Activated T-cell treated with anti-CD3 and anti-CD28 coated beads, Interleukin-2, amount 50 U/mL, for 4 hours (primary cell): Measurements from ENCODE around the gene S100A6. TPM values are rescaled to one million over a fixed set of nuclear protein-coding genes. Genes with fewer than 3 reads are reported as not detected.
A peak's percentile ranks its signal among the peaks of the same experiment; 100 is the strongest.

ENCODE experiments used
- ATAC-seq, 2 donors: fragments of 200-7000 bp; cut with Tn5 transposase; one replicate each; pipeline ENCODE4 v1.10.0; 2021
- DNase-seq: peaks from one replicate; pipeline ENCODE4 v3.0.0-alpha.2; 2020
- H3K27me3 Mint-ChIP-seq: one replicate; pipeline ENCODE4 v1.8.0; 2021; ENCODE audit warnings: low read depth, mixed read lengths
- H3K36me3 Mint-ChIP-seq: one replicate; pipeline ENCODE4 v1.8.0; 2022; ENCODE audit warnings: mixed read lengths; ENCODE audit not compliant: insufficient read depth
- H3K4me1 Mint-ChIP-seq: one replicate; pipeline ENCODE4 v1.8.0; 2021; ENCODE audit warnings: low read depth, mixed read lengths
- H3K4me3 Mint-ChIP-seq: one replicate; pipeline ENCODE4 v1.8.0; 2021; ENCODE audit warnings: mild to moderate bottlenecking, moderate library complexity, mixed read lengths
- H3K9me3 Mint-ChIP-seq: one replicate; pipeline ENCODE4 v1.8.0; 2021; ENCODE audit warnings: mixed read lengths
- total RNA-seq, 3 donors: library from RNA; stranded (reverse); gene quantifications; one replicate each; pipeline ENCODE4 v1.2.1, GENCODE V29; 2021

The S100A6 gene
- total RNA-seq, 3 donors from 2014 or later, result 133 to 188 (median 134) TPM

DNA sequence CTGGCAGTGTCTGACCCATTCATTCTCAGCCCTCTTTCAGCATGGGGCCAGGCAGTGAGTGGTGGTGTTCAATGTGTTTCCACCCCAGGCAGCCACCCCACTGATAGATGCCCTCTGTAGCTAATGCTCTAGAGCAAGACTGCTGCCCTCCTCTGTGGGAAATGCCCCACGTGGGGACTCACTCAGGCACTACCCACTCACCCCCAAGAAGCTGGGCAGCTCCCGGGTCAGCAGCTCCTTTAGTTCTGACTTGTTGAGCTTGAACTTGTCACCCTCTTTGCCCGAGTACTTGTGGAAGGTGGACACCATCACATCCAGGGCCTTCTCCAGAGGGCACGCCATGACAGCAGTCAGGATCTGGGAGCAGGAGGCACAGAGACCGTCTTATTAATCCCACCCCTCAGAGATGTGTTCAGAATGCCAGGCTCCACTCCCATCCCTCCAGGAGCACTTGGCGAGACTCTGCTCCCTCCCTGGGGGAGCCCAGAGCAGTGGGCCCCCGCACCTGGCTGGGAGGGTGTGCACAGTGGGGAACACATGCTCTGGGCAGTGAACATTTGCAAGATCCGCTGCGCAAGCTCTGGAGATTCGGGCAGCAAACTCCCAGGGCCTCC, 8.8 kb upstream of the S100A6 start:
- H3K4me1 Mint-ChIP-seq, result peaks cover 77% of the 10 kb centered on the region
- DNase-seq (no peak), ATAC-seq (no peak)
- peaks cover 9% of the 10 kb centered on the region for H3K36me3 Mint-ChIP-seq
- H3K9me3 Mint-ChIP-seq, result no peaks in the 10 kb centered on the region
- H3K27me3 Mint-ChIP-seq, result no peaks in the 10 kb centered on the region
- H3K4me3 Mint-ChIP-seq, result peak overlapping the region; percentile 80

DNA sequence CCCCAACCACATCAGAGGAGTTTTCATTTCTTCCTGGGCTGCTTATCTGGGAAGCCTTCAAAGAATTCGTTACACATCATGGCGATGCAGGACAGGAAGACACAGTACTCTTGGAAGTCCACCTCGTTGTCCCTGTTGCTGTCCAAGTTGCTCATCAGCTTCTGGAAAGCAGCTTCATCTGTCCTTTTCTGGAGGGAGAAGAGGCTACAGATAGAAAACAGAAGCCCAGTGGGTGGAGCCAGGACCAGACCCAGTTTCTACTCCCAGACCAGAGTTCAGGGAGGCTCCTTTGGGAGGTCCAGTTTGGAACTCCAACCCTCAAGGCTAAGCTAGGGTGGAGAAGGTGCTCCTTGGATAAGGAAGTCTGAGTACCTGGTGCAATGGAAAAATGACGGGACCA, 7.9 kb upstream of the S100A6 start:
- Mint-ChIP-seq H3K4me3 (peak overlapping the region; percentile 80), H3K36me3 (peaks cover 9% of the 10 kb centered on the region), H3K9me3 (no peaks in the 10 kb centered on the region), H3K4me1 (peaks cover 78% of the 10 kb centered on the region), H3K27me3 (no peaks in the 10 kb centered on the region)
- ATAC-seq, result no peak
- no peak for DNase-seq

DNA sequence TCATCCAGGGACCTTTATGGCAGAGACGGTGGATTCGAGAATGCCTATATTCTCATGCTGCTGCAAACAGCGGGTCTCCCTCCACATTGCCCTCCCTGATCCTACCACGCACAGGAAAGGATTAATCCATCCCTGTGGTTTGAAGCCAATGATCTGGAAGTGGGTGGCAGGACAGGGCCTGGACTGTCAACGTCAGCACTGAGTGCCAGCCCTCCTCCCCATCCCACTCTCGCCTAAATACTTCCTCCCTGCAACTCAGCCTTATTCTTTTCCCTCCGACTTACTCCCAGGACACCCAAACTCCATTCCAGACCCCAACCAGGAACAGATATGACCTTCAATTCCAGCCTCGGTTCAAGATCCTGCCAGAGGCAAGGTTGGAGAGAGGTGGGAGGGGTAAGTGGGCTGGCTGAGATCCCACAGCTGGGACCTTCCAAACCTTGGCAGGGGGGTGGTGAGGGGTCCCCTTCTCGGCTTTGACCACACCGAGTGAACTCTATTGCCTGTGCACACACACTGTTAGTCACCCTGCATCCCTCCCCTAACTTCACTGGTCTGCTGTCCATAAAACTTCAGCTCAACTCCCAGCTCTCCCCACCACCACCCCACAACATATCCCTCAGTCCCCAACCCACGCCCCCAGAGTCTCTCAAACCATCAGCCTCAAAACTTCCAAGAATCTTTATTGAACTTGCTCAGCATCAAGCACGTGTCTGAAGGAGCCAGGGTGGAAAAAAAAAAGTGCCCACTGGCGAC, 7.3 kb upstream of the S100A6 start:
- H3K36me3 Mint-ChIP-seq, result peaks cover 9% of the 10 kb centered on the region
- H3K4me1 Mint-ChIP-seq, result peaks cover 83% of the 10 kb centered on the region

DNA sequence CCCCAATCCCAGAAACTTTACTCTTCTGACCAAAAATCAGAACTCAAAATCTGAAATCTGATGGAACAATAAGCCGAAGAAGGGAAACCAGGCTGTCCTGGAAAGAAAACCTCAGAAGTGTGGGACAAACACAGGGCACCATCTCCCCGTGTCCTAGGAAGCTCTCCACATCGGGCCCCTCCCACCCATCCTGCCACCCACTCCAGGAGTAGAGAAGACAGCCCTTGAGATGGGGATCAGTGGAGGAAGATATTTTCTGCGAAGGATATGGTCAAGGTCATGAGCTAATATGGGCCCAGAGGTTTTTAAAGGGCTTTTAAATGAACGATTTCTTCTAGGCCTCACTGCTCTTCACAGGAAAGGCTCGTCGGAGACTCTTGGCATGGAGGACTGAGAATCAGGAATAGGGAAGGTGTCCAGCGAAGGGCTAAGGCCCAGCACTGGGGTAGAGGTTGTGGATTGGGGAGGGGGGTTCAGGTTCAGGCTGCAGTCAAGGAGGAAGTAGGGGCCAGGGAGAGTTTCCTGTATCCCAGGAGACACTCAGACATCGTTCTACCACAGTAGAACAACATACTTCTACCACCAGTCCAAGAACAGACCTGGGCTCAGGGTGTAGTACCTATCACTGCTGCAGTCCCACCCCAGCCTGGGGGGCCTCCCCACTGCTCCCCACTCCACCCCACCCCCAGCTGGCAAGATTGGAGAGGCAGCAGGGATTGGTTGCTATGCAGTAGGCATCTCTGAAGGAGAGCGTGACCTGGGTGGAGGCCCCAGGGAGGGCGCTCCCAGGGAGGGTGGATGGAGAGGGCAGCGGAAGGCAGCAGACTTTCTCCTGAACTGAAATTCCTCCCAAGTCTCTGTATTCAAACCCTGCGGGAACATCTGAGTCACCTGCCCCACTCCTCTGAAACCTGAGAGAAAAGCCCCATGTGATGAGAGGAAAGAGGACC, 6.1 kb upstream of the S100A6 start:
- H3K9me3 Mint-ChIP-seq, result no peaks in the 10 kb centered on the region
- H3K36me3 Mint-ChIP-seq, result peaks cover 9% of the 10 kb centered on the region
- H3K4me3 Mint-ChIP-seq, result no peak overlapping the region
- peaks cover 87% of the 10 kb centered on the region for H3K4me1 Mint-ChIP-seq
- no peaks in the 10 kb centered on the region for H3K27me3 Mint-ChIP-seq
- DNase-seq, result no peak
- ATAC-seq, result no peak

More for the DNA sequence above, 7.3 kb upstream of the S100A6 start:
- DNase-seq, result no peak
- Mint-ChIP-seq H3K9me3 (no peaks in the 10 kb centered on the region), H3K4me3 (peak overlapping the region; percentile 45), H3K27me3 (no peaks in the 10 kb centered on the region)
- no peak for ATAC-seq

DNA sequence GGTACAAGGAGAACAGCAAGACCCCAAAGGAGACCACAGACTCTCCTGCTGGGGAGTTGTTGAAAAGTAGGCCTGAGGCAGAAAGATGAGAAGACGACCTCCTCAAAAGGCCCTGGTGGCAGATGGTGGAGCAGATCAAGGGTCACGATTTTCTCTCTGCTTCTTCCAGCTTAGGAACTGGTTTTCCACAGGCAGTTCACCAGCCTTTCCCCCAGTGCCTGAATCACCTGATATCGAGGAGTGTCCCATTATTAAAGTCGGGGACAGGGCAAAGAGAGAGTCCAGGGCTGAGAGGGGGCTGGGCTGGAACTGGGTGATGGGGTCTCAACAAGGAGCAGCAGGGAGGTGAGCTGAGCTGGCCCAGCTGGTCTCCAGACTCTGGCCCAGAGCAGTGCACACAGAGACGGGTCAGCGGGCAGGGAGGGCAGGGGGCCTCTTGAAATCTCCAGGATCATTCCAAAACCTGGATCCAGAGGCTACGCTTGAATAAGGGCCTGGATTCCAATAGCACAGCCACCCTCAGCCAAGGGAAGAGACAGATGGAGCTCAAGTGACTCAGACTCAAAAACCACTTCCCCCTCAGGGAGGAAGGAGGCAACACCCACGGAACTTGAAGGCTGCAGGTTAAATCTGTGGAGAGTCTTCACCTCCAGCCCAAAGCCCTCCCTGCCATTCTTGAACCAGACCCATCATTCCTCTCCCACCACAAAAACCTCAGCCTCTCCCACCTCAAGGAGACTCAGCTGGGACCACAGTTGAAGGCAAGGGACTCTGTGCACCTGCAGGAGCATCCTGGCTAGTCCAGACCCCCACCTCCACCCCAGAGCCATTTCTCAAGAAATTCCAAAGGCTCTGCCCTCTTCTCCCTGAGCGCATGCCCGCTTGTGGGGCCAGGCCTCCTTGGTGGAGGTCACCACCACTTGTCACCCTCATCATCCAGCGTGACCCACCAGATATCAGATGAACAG, 4.9 kb upstream of the S100A6 start, which contains the start of gene S100A5:
Gene S100A5 (minus strand): TSS at position 541 of the 968 bp plus-strand sequence. CDS start 743 bp downstream, outside the sequence.
- Mint-ChIP-seq H3K4me1 (peaks cover 84% of the 10 kb centered on the region), H3K27me3 (no peaks in the 10 kb centered on the region), H3K9me3 (no peaks in the 10 kb centered on the region), H3K4me3 (peak within 1 kb of the TSS; percentile 55), H3K36me3 (peaks cover 9% of the 10 kb centered on the region)
- ATAC-seq, result peak in 1 of 2 donors; percentile 14
- DNase-seq, result peak; percentile 51

DNA sequence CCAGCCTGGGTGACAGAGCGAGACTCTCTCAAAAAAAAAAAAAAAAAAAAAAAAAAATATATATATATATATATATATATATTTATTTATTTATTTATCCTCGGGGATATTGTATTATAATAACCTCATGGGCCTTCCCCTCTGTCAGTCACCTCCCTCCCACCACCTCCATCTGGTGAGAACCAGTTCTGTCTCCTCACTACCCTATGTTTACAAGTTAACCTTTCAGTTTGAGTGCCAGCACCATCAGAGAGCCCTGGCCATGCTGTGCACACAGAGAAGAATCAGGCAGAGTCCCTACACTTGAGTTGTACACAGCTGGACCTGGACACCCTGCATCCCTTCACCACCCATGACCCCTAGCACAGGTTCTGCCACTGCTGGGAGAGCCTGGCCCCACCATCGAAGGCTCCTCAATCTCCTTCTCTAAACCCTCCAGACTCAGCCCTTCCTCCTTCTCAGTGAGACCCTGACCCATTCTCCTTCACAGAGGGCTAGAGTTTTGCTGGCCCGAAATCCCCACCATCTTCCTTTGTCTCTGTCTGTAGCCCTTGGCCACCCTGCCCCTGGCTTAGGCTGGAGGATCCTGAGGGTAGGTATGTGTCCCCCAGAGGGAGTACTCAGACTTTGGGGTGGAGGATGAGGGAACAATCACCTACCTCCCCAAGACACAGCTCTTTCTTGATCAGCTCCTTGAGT, 3.8 kb upstream of the S100A6 start:
- Mint-ChIP-seq H3K4me1 (peaks cover 78% of the 10 kb centered on the region), H3K36me3 (peaks cover 12% of the 10 kb centered on the region), H3K9me3 (no peaks in the 10 kb centered on the region), H3K27me3 (no peaks in the 10 kb centered on the region), H3K4me3 (peak overlapping the region; percentile 37)
- no peak for ATAC-seq
- no peak for DNase-seq

DNA sequence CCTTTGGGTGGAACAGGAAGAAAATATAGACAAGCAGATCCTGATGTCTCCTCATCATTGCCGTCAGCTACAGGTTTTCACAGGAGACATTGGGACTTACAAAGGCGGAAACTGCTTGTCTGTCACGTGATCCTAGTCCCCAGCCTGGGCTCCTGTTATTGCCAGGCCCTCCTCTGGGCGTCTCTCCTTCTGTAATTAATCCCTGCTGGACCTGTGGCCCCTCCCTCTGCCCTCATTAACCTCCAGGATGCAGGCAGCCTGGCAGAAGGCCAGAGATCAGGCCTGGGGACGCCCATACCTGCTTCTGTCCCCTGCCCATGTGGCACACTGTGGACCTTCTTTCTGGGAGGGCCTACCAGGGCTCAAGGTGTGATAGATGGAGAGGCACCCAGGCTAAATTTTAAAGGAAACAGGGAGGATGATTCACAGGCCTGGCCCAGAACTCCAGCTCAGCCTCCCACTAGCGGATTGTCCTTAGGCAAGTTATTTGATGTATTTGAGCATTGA, 2.6 kb upstream of the S100A6 start:
- Mint-ChIP-seq H3K4me1 (peaks cover 78% of the 10 kb centered on the region), H3K4me3 (no peak overlapping the region), H3K36me3 (peaks cover 9% of the 10 kb centered on the region), H3K27me3 (no peaks in the 10 kb centered on the region), H3K9me3 (no peaks in the 10 kb centered on the region)
- DNase-seq (no peak), ATAC-seq (no peak)

DNA sequence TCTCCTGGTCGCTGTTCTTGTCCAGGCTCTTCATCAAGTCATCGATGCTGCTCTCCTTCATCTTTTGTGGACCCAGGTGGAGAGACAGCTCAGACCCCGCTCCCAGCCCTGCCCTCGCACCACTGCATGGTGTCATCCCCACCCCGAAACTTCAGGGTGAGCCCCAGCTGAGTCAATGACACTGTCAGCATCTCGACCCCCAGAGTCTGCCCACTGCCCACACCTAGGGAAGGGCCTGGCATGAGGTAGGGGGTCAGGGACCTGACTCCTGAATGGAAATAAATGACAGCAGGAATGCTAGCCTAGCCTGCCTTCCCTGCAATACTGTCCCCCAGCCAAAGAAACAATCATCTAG, 1.6 kb upstream of the S100A6 start:
- H3K4me1 Mint-ChIP-seq, result peaks cover 78% of the 10 kb centered on the region
- H3K4me3 Mint-ChIP-seq, result peak overlapping the region; percentile 31
- no peak for DNase-seq
- H3K9me3 Mint-ChIP-seq, result no peaks in the 10 kb centered on the region
- ATAC-seq, result no peak
- H3K27me3 Mint-ChIP-seq, result no peaks in the 10 kb centered on the region
- H3K36me3 Mint-ChIP-seq, result peaks cover 5% of the 10 kb centered on the region

DNA sequence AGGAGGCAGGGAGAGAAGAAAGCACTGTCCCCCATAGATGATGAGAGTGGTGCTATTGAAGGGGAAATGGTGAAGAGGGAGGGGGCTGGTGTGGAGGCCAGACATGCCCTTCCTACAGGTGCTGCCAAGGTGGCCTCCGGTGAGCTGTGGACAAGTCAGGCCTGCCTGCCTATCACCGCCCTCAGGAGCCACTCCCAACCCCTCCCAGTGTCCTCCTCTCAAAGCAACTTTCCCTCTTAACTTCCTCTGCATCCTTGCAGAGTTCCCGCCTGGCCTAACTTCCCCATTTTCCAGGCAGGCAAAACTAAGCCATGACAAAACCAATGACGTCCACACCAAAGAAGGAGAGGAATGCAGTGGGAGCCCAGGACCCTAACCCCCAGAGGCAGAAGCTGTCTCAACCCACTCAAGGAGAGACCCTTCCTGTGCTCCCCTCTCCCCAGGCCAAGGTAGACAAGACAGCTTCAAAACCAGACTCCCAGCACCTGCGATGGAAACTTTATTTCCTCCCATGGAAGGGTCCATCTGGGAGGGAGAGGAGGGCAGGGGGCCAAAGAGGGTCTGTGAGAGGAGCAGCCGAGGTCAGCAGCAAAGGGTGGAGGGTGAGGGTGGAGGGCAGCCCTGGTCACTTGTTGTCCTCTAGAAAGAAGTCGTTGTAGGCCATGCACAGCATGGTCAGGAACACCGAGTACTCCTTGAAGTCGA, 1.0 kb upstream of the S100A6 start:
- H3K36me3 Mint-ChIP-seq, result peaks cover 5% of the 10 kb centered on the region
- H3K4me3 Mint-ChIP-seq, result peak overlapping the region; percentile 93

DNA sequence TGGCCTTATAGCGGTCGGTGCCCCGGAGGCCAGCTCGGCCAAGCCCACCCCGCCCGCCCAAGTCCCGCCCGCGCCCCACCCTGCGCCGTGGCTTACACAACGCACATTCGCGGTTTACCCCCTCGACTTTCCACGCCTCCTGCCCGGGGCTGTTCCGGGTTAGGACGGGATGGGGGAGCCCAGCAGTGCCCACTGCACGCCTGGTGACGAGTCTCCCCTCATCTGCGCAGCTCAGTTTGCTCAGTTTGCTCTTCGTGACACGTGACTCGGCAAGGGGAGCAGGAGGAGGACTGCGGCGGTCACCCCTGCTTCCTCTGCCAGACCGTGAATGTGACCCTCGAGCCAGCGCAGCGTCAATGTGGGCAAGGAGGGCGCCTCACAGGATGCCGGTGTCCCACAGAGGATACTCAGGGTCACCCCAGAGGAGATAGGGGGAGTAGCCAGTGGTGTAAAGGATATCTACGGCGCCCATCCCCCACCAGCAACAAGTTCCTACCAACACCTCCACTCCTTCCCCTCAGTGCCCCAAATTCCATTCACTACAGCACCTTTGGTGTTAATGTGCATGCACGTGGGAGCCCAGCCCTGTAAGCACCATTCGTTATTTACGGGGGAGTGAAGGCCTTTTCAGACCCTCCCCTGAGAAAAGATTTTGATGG, 350 bp upstream of the S100A6 start:
- peaks cover 5% of the 10 kb centered on the region for H3K36me3 Mint-ChIP-seq
- no peaks in the 10 kb centered on the region for H3K9me3 Mint-ChIP-seq
- H3K4me3 Mint-ChIP-seq, result peak overlapping the region; percentile 93
- DNase-seq (peak; percentile 68), ATAC-seq (peak; percentile 81 to 82)
- peaks cover 77% of the 10 kb centered on the region for H3K4me1 Mint-ChIP-seq
- no peaks in the 10 kb centered on the region for H3K27me3 Mint-ChIP-seq

More for the DNA sequence above, 1.0 kb upstream of the S100A6 start:
- no peaks in the 10 kb centered on the region for H3K9me3 Mint-ChIP-seq
- ATAC-seq (no peak), DNase-seq (no peak)
- H3K27me3 Mint-ChIP-seq, result no peaks in the 10 kb centered on the region
- H3K4me1 Mint-ChIP-seq, result peaks cover 77% of the 10 kb centered on the region

DNA sequence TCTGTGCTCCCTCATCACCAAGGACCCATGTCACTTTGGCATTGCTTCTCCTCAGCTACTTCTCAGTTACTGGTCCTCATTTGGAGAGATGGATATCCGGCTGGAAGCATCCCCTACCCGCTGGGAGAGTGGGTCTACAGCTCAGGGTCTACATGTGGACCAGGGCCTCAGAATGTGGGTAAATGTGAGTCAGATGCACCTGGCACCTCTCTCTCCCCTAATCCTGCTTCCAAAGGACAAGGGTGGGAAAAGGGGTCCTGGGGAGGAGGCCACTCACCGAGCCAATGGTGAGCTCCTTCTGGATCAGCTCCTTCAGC, 908 bp downstream of the S100A6 start:
- Mint-ChIP-seq H3K9me3 (no peaks in the 10 kb centered on the region), H3K4me3 (peak overlapping the region; percentile 93), H3K4me1 (peaks cover 71% of the 10 kb centered on the region), H3K27me3 (no peaks in the 10 kb centered on the region), H3K36me3 (peaks cover 5% of the 10 kb centered on the region)
- DNase-seq (no peak), ATAC-seq (no peak)

DNA sequence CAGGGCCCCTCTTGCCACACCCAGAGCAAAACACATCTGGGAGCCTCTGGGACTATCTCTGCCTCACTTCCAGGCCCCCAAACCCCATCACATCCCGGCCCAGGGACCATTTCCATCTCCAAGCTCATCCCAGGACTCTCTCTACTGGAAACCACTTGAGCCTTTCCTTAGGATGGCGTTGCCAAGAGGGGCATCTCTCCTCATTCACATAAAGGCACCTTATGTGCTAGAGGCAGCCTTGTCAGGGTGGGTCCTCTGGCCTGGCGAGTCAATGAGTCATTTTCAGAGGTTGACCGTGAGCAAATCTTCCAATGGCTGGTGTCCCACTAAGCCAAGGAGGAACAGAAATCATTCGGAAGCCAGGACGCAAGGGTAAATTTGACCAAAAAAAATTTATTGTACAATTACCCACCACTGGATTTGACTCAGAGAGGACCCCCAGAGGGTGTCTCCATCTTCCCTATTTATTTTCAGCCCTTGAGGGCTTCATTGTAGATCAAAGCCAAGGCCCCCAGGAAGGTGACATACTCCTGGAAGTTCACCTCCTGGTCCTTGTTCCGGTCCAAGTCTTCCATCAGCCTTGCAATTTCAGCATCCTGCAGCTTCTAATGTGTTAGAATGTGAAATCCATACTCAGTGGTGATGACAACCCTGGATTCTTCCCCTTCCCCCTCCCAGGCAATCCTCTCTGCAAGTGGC, 1.4 kb downstream of the S100A6 start:
- peaks cover 66% of the 10 kb centered on the region for H3K4me1 Mint-ChIP-seq
- ATAC-seq (no peak), DNase-seq (no peak)
- H3K36me3 Mint-ChIP-seq, result peaks cover 5% of the 10 kb centered on the region
- H3K4me3 Mint-ChIP-seq, result peak overlapping the region; percentile 93
- H3K27me3 Mint-ChIP-seq, result no peaks in the 10 kb centered on the region
- no peaks in the 10 kb centered on the region for H3K9me3 Mint-ChIP-seq
